Lower lobe of right lung (tissue), 2 donors: ENCODE data around the gene DNAJC8. TPM values are rescaled to one million over a fixed set of nuclear protein-coding genes. Genes with fewer than 3 reads are reported as not detected.

Experiments
- ATAC-seq, 2 donors: fragments of 200-7000 bp; cut with Tn5 transposase; one replicate each; pipeline ENCODE4 v1.9.1; 2020 to 2022; ENCODE audit warnings: mild to moderate bottlenecking in 2 of 2, moderate library complexity in 2 of 2
- DNase-seq: peaks from one replicate; pipeline ENCODE4 v3.0.0-alpha.2; 2020
- H3K27ac ChIP-seq: fragments of 200-600 bp; one replicate; pipeline ENCODE4 v1.8.0; 2022
- H3K27me3 ChIP-seq: fragments of 200-600 bp; one replicate; pipeline ENCODE4 v1.8.0; 2022; ENCODE audit warnings: low read depth
- H3K36me3 ChIP-seq: fragments of 200-600 bp; one replicate; pipeline ENCODE4 v1.8.0; 2022; ENCODE audit warnings: mild to moderate bottlenecking
- H3K4me1 ChIP-seq: fragments of 200-600 bp; one replicate; pipeline ENCODE4 v1.8.0; 2022
- H3K4me3 ChIP-seq: fragments of 200-600 bp; one replicate; pipeline ENCODE4 v1.8.0; 2022; ENCODE audit warnings: mild to moderate bottlenecking
- H3K9me3 ChIP-seq: fragments of 200-600 bp; one replicate; pipeline ENCODE4 v1.8.0; 2022
- intact Hi-C: fragments of 100-400 bp; cut with DNase I; formaldehyde crosslinking; loops from one replicate; pipeline ENCODE4 v1.11.0; 2022
- total RNA-seq: library from RNA; stranded (reverse); fragmentation: NEBNext Ultra II Directional; extraction: Animal tissue kit (Norgen Biotek cat#: 25700); gene quantifications from one replicate; pipeline ENCODE4 v1.2.1, GENCODE V29; 2021
- TF ChIP-seq, protein P1 (sequence below): fragments of 200-600 bp; IDR thresholded peaks from one replicate; pipeline ENCODE4 v1.8.0; 2022; ENCODE audit warnings: antibody characterized with exemption, mild to moderate bottlenecking
- donor health status: DM: no; HTN: yes; CAD: no; lungs with severe emphysema.

Gene DNAJC8
- total RNA-seq, 1 donor from 2014 or later = 68.9 TPM

DNA sequence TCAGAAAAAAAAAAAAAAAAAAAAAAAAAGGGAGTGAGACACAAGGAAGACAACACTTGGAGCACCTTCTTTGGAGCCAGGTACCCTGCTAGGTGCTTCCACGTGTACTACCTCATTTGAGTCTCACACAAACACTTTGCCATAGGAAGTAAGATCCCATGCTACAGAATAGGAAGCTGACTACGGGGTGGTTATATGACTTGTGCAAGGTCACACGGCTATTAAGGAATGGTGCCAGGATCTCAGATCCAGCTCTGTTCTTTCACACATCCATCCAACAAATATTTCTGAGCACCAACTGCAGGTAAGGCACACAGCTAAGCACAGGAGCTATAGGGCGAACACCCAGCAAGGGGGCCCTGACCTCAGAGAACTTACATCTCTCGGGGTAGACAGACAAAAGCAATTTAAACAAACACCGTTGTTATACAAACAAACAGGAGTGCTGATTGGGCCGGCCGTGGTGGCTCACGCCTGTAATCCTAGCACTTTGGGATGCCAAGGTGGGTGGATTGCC lies 78.7 kb downstream of the DNAJC8 start:
- H3K4me1 ChIP-seq = peaks cover 44% of the 10 kb centered on the region
- TF ChIP-seq, protein P1, sequence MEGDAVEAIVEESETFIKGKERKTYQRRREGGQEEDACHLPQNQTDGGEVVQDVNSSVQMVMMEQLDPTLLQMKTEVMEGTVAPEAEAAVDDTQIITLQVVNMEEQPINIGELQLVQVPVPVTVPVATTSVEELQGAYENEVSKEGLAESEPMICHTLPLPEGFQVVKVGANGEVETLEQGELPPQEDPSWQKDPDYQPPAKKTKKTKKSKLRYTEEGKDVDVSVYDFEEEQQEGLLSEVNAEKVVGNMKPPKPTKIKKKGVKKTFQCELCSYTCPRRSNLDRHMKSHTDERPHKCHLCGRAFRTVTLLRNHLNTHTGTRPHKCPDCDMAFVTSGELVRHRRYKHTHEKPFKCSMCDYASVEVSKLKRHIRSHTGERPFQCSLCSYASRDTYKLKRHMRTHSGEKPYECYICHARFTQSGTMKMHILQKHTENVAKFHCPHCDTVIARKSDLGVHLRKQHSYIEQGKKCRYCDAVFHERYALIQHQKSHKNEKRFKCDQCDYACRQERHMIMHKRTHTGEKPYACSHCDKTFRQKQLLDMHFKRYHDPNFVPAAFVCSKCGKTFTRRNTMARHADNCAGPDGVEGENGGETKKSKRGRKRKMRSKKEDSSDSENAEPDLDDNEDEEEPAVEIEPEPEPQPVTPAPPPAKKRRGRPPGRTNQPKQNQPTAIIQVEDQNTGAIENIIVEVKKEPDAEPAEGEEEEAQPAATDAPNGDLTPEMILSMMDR = no peak
- ATAC-seq (no peak), DNase-seq (no peak)
- H3K9me3 ChIP-seq = no peaks in the 10 kb centered on the region
- H3K4me3 ChIP-seq = no peak overlapping the region
- intact Hi-C loops = no loop called here
- no peaks in the 10 kb centered on the region for H3K27me3 ChIP-seq
- no peak overlapping the region for H3K27ac ChIP-seq
- peaks cover 12% of the 10 kb centered on the region for H3K36me3 ChIP-seq

Other genes with a start within 250 kb of the DNAJC8 start
- gene EYA3, start 144.4 kb downstream of the DNAJC8 start, total RNA-seq = 20.4 TPM
- gene PTAFR, start 56.3 kb downstream of the DNAJC8 start, total RNA-seq = 52.8 TPM
- 109 TPM for gene ATP5IF1, start 3.1 kb upstream of the DNAJC8 start, total RNA-seq
- gene SESN2, start 26.5 kb upstream of the DNAJC8 start, total RNA-seq = 13.1 TPM
- 12.6 TPM for gene MED18, start 96.0 kb upstream of the DNAJC8 start, total RNA-seq
- 44.2 TPM for gene PHACTR4, start 136.7 kb upstream of the DNAJC8 start, total RNA-seq